DMS79 treated with DMSO at 0.1 percent for 48 hours (cell line): ENCODE measurements around the gene PRICKLE2.
A peak's percentile ranks its signal among the peaks of the same experiment; 100 is the strongest.

ENCODE experiments used
- DNase-seq: peaks from one replicate; lab custom pipeline; 2025; lab: John Stamatoyannopoulos, UW

Gene PRICKLE2

GRCh38 chr3:64247991-64248646 lies 22.9 kb upstream of the PRICKLE2 start:
- DNase-seq: no peak

GRCh38 chr3:64244011-64244942 lies 19.0 kb upstream of the PRICKLE2 start:
- no peak for DNase-seq

GRCh38 chr3:64242435-64242834 lies 17.2 kb upstream of the PRICKLE2 start:
- peak; percentile 52 for DNase-seq

DNA sequence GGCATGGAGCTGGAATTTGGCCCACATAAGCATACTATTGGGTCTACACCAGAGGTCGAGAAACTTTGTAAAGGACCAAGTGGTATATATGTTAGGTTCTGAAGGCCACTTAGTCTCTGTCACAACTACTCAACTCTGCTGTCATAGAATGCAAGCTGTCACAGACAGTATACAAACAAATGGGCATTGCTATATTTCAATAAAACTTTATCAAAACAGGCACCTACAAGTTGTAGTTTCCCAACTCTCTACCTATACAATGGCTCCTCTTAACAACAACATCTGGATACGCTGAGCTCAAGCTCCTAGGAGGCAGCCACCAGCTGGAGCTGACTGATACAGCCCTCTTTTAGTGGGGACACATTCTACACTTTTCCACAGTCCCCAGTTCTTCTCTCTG lies 15.7 kb upstream of the PRICKLE2 start:
- no peak for DNase-seq

DNA sequence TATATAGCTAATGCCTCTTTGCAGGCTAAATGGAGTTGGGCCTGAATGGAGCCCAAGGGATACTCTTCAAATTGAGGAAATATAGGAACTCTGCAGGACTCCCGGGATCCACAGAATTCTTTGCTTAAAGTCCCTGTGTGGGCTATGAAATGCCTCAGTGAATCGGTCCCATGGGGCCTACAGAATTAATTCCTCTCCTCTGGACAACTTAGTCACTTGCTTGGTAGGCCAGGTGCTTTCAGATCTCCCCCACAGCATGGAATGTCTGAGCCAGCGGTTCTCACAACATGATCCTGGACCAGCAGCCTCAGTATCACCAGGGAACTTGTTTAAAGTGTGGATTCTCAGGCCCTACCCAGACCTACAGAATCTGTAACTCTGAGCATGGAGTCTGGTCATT lies 15.1 kb upstream of the PRICKLE2 start:
- no peak for DNase-seq

GRCh38 chr3:64239841-64240240 lies 14.6 kb upstream of the PRICKLE2 start:
- no peak for DNase-seq

DNA sequence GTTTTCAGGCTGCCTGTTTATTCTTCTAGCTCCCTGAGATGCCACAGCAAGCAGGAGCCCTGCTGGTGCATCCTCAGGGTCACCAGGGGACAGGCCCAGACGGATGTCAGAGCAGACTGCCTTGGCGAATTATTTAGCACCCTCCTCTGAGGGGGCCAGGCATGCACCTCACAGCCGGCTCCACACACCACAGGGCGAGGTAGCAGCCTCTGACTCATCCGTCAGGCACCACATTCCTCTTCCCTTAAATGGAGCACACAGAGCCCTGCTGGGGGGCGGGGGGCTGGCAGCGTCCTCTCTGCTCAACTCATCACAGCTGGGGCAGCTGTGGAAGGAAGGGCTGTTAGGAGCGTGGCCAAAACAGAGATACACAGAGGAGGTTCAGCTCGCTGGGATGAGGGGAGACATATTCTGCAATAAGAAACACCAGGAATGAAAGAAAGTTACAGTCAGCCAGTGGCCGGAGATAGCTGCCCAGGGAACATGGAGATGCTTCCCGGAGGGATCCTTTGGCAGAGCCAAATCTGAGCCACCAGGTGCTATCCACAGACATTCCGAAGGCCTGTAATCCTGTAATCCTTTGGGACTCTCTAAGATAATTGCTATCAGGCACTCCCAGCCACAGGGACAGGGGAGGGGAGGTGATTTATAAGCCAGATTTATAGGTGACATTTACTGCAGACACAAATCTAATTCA lies 13.9 kb upstream of the PRICKLE2 start:
- DNase-seq: no peak

- no peak for DNase-seq
Measured at GRCh38 chr3:64237083-64237482, 11.8 kb upstream of the PRICKLE2 start.

- DNase-seq: no peak
Measured at GRCh38 chr3:64235605-64236004, 10.3 kb upstream of the PRICKLE2 start.

DNA sequence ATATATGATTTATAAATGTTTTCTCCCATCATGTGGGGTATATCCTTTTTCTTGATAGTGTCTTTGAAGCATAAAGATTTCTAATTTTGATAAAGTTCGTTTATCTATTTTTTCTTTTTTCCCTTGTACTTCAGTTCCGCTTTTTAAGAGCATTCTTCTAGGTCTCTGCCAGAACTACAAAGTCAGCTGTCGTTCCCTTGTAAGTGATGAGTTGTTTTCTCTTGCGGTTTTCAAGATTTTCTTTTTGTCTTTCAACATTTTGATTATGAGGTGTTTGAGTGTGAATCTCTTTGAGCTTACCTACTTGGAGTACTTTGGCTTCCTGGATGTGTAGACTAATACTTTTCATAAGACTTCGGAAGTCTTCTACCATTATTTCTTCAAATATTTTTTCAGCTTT lies 9.3 kb upstream of the PRICKLE2 start:
- no peak for DNase-seq

DNA sequence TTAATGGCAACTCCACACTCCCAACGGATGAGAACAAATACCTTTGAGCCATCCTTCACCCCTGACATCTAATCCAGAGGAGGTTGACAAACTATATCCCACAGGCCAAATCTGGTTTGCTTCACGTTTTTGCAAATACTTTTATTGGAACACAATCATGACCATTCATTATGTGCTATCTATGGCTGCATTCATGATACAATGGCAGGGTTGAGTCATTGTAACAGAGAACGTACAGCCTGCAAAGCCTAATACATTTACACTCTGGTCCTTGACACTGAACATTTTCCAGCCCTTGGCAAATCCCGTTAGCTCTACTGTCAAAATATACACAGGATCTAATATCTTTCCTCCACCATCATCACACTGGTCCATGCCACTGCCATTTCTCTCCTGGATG lies 7.6 kb upstream of the PRICKLE2 start:
- no peak for DNase-seq

DNA sequence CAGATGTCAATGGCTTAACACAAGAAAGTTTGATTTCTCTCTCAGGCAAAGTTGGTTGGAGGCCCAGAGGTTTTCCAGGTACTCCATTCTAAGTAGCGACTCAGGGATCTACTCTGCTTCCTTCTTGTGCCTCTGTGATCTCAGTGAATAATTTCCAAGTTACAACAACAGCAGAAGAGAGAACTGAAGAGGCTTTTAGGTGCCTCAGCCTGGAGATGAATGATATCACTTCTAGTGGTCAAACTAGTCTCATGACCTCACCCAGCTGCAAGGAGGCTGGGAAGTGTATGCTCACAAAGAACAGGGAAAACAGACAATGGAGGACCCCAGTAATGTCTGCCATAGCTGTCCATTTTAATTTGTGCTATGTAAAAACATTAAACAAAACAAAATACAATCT lies 4.6 kb upstream of the PRICKLE2 start:
- DNase-seq: no peak

- DNase-seq: no peak
Measured at GRCh38 chr3:64228110-64228509, 2.8 kb upstream of the PRICKLE2 start.

DNA sequence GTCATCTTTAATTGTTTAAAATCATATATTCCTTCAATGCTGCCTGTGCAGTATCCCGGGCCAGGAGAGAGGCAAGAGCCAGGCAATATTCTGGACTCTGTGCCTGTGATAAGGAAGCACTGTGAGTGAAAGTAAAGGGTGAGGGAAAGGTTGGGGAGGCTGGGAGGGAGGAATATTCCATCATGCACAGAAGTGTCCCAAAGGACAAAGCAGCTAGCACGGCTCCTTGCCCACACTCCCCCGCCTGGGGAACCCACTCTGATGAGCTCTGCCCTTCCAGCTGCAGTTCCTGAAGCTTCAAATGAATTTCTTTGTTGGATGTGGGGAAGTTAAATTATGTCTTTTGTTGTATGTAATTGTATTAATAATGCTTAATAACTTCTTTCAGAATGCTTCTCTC lies 1.5 kb upstream of the PRICKLE2 start:
- DNase-seq: no peak

GRCh38 chr3:64225695-64226499 lies 631 bp upstream of the PRICKLE2 start:
- no peak for DNase-seq

DNA sequence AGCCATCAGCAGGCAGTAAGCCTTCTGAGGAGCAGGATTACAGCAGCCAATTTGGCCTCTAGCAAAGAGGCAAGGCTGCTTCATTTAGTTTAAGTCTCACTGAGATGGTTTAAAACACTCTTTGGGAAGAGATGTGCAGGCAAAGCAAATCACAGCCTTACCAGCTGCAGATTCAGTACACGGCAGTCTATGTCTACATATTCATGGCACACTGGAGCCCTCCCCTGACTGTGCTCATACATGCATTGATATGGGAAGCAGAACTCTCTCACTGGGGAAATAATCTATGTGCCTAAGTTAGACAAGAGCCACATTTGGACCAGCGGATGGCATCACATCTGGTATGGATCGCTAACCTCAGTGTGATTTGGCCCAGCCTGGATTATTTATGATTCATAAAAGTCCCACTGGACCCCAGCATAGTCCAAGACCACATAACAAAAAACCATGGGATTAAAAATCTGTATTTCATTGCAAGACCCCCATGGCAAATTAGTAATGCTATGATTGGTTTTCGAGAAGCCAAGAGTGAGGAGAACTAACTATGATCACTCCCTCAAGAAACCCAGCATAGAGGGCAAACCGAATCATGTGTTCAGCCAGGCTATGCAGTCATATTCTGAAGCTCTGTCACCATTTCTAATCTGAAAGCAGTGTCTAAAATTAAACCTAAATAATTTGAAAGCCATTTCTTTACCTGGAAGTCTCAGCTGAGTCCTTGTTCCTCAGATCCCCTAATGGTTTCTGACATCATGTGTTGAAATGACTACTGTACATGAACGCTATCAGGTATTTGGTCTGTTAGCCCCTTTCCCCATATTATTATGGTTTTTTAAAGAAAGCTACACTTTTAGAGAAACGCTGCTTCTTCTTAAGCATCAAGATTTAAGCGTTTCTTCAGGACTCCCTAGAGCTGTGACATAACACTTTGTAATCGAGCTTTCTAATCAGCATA lies 1.2 kb downstream of the PRICKLE2 start:
- DNase-seq: no peak

DNA sequence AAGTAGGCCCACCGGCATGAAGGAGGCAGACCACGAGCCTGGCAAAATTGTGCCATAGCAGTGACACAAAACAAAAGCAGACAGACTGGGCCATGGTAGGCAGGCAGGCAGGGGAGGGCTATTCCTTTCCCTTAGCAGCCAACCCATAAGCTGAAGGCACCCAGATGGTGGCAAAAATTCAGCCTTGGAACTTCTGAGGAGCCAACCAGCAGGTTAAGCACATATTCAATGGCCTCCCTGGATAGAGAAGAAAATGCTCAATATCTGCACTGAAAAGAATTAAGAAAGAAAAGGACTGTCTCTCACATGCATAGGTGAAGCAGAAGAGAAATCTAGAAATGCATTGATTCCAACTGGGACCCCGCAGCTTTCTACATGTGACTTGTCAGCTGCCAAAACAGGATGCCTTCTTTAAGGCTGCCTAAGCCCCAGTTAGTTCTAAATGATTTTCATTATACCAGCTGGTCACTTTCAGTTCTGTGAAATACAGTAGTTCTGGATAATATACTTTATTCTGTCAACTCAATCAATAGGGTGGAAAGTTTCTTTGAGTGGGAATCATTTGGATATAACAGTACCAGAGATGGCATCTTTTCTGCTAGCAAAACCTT lies 2.7 kb downstream of the PRICKLE2 start:
- no peak for DNase-seq

GRCh38 chr3:64221571-64222257 lies 3.6 kb downstream of the PRICKLE2 start:
- DNase-seq: no peak

DNA sequence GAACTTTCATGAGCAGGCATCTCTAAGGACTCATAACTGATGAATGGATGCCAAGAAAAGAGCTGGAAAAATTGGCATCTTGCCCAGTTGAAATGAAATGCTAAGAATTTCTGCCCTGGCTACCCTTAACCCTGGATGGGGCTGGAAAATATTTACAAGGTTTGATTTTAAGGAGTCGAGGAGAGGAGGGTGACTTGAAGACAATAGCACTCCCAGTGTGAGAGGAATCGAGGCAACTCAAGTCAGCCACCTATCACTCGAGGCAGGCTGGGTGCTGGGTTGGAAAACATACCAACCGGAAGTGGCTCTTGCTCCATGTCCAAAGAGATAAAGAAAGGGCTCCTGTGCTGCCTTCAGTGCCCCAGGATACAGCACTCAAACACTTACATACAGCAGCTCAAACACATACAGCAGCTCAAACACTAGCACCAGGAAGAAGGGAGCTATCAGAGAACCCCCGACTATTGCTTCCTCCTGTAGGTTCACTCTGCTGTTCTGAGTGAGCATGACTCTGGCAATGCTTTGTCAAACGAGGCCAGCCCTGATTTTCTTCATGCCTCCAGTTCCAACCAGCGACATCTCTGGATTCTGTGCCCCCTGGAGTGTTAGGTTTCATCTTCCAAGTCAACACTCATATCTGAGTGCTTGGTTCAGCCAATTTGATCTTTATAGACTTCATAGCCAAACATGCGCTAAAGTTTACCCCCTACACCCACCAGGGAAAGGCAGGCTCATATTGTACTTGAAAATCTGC lies 4.9 kb downstream of the PRICKLE2 start:
- DNase-seq: peak; percentile 22
